CD1c-positive myeloid dendritic cell (primary cell): Measurements from ENCODE around the gene KCNG1.
A peak's percentile ranks its signal among the peaks of the same experiment; 100 is the strongest.
"Not testable (repeated sequence)": the region's sequence is repeated elsewhere in the genome, so short reads cannot be mapped to it uniquely, and the experiment has no call there.

ENCODE experiments used
- DNase-seq: peaks from one replicate; pipeline ENCODE4 v3.0.0-alpha.2; 2016; ENCODE audit errors: extremely low spot score

Gene KCNG1

GRCh38 chr20:50987493-50988210, 35.3 kb downstream of the KCNG1 start:
- DNase-seq, result peak; percentile 83

DNA sequence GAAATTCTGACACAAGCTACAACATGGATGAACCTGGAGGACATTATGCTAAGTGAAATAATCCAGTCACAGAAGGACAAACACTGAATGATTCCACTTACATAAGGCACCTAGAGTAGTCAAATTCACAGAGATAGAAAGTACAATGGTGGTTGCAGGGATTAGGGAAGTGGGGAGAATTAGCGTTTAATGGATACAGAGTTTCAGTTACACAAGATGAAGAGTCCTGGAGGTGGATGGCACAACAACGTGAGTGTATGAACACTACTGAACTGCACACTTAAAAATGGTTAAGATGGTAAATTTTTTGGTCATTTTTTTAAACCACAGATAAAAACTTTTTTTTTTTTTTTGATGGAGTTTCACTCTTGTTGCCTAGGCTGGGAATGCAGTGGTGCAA, 39.6 kb downstream of the KCNG1 start:
- peak; percentile 59 for DNase-seq

- DNase-seq, result peak; percentile 62
These were observed 40.5 kb downstream of the KCNG1 start for GRCh38 chr20:50982363-50982762.

DNA sequence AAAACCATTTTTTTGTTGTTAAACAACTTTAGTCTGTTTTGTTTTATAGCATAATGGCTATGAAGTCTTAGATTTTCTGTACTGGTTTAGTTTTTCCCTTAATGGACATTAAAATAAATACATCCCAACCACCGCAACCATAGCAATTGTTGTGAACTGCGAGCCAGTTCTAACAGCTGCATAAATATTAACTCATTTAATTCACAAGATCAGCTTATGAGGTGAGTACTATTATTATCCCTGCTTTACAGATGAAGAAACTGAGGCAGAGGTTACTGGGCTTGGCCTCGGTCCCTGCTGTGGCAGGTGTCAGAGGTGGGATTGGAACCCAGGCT, 41.2 kb downstream of the KCNG1 start:
- no peak for DNase-seq

DNA sequence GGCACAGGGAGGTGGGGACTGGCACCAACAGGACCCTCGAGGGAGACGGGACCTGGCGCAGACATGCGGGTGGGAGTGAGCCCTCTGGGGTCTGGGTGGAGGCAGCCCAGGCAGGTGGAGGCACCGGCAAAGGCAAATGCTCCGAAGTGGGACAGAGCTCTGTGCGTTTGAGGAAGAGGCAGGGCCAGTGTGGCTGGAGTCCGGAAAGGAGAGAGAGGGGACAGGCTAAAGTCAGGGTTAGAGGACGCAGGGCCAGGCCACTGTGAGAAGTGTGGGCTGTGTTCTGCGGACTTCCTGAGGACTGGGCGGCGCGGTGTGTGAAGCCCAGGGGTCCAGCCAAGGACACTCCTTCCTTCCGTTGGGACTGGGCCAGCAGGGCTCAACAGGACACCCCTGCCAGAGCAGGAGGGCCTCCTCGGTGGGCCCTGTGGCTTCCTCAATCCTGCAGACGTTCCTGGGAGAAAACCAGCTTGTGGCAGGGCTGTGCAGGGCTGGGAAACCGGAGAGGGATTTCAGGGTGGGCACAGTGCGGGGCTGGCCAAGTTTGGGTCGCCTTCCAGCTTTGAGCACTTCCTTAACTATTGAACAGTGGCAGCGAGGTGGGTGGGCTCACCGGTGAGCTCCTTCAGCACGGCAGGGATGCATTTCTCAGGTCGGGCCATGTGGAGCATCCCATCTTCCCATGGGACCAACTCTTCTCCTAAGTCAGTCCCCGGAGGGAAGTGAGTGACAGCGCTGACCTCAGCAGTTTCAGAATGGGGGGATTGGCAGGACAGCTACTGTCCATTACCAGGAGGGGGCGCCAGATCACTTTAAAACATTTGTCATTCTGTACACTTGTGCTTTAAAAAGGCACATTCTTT, 41.8 kb downstream of the KCNG1 start:
- peak; percentile 71 for DNase-seq

GRCh38 chr20:50980071-50980681, 42.7 kb downstream of the KCNG1 start:
- peak; percentile 92 for DNase-seq

DNA sequence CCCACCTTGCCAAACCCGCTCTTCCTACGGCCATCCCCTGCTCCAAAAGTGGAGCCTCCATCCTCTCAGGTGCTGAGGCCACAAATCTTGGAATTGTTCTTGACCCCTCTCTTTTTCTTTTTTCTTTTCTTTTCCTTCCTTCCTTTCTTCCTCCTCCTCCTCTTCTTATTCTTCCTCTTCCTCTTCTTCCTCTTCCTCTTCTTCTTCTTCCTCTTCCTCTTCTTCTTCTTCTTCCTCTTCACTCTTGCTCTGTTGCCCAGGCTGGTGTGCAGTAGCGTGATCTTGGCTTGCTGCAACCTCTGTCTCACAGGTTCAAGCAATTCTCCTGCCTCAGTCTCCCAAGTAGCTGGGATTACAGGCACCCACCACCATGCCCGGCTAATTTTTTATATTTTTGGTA, 44.4 kb downstream of the KCNG1 start:
- not testable (repeated sequence) for DNase-seq

GRCh38 chr20:50977066-50978021, 45.6 kb downstream of the KCNG1 start:
- no peak for DNase-seq

GRCh38 chr20:50975701-50976330, 47.1 kb downstream of the KCNG1 start:
- no peak for DNase-seq

DNA sequence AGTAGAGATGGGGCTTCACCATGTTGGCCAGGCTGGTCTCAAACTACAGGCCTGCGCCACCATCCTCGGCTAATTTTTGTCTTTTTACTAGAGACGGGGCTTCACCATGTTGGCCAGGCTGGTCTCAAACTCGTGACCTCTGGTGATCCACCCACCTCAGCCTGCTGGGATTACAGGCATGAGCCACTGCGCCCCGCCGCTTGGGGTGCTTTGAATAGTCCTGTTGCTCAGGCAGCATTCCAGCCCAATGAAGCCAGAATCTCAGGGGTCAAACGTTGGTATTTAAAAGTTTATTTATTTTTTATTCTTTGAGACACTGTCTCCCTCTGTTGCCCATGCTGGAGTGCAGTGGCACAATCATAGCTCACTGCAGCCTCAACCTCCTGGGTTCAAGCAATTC, 53.0 kb downstream of the KCNG1 start:
- no peak for DNase-seq

DNA sequence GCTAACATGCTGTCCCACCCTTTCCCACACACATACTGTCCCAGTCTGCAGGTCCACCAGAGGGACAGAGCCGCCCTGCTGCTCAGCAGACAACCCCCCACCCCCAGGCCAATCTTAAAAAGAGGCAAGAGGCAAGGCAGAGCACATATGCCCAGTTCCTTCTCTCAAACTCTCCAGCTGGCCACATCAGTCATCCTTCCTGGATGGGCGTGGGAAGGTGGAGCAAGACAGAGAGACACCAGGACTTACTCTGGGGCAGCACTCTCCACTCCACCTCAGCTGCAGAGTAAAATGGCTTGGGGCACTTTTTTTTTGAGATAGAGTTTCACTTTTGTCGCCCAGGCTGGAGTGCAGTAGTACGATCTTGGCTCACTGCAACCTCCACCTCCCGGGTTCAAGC, 53.5 kb downstream of the KCNG1 start:
- no peak for DNase-seq

DNA sequence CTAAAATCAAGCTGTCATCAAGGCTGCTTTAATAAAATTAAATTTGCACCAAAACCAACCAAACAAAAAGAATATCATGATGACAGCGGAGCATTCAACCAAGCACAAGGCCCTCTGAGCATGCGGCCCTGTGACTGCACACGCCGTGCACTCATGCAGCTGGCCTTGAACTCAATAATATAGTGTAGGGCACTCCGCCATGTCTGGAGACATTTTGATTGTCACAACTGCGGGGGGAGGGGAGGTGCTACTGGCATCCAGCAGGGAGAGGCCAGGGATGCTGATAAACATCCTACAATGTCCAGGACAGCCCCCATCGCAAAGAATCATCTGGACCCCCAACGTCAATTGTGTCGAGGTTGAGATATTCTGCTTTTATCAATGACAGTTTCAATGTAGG, 54.6 kb downstream of the KCNG1 start:
- DNase-seq, result no peak

DNA sequence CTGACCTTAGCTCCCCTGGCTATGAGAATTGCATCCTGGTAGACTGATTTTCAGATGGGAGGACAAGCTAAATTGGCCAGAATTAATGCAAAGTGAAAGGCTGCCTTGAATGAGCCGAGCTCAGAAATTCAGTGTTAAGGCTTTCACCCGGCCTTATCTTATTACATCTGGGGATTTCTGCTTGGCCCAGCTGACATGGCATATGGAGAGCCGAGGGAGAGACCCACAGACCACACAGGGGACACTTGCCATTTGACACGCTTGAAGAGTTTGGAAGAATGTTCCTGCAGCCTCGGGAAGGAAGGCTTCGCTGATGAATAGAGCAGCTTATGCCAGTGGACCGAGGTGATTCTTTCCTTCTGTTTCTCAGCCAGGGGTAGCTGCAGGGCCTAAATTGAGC, 55.3 kb downstream of the KCNG1 start:
- no peak for DNase-seq

DNA sequence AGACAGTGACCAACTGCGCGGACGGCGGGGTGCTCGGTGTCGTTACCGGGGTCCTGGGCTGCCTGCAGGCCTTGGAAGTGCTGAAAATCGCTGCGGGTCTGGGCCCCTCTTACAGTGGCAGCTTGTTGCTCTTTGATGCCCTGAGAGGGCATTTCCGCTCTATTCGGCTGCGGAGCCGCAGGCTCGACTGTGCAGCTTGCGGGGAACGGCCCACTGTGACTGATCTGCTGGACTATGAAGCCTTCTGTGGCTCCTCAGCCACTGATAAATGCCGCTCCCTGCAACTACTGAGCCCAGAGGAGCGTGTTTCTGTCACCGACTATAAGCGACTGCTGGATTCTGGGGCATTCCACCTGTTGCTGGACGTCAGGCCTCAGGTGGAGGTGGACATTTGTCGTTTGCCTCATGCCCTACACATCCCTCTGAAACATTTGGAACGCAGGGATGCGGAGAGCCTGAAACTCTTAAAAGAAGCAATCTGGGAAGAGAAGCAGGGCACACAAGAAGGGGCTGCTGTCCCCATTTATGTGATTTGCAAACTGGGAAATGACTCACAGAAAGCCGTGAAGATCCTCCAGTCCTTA, 63.3 kb downstream of the KCNG1 start:
- no peak for DNase-seq

- DNase-seq, result peak; percentile 98
These were observed 64.0 kb downstream of the KCNG1 start, which contains the start of gene MOCS3 for GRCh38 chr20:50958615-50959542. Gene MOCS3, plus strand, starts transcription at chr20:50958818. Its CDS starts 25 bp downstream, at chr20:50958843.

DNA sequence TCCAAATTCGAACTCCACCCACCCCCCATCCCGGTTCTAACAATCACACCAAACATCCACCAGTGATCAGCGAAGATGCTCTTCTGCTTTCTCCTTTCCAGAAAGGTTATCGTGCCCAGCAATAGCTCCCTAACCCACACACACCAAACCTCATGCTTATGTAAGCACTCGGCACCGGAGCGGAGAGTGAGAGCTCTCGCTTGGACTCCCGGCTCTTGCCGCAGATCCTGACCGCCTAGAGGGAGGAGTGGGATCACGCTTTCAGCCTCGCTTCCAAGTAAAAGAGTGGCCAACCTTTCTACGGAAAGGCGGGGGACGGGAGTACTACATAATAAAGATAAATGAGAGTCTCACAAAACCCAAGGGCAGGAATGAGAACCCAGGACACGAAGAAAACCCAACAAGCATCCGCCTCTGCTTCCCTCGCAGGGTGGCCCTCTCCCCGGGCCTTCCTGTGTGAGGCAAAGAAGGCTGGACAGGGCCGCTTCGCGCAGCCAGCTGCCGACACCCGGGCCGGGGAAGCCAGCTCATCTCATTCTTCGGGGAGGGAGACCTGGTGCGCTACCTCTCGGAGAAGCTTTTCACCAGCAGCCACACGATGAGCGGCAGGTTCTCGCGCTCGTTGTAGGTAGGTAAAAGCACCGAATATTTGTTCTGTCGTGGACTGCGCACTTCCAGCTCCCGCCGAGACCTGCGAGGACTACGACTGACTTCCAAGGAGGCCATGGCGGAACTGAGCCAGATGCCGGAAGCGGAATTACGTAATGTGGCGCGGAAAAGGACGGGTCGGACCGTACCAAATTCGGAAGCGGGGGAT, 64.9 kb downstream of the KCNG1 start, which contains the start of gene DPM1:
Gene DPM1 (minus strand): TSS at position 735 of the 817 bp plus-strand sequence. CDS start 9 bp downstream, at position 726.
- DNase-seq, result peak; percentile 96

GRCh38 chr20:50957276-50957675, 65.6 kb downstream of the KCNG1 start:
- peak; percentile 10 for DNase-seq

DNA sequence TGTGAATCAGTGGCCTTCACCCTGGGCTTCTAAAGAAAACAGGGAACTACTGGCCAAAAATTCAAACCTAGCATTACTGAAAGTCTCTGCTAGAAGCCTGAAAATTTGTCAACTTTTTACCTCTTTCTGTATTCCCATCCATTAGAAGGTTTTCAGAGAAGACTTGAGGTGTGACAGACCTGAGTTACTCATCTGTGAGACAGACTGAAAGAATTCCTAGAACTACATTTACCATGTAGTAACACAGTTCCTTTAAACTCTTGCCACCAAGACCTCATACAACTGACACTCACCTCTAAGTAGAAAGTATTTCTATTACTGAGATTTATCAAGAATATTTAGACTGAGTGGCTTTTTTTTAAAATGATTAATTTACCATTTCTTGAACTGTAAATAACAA, 69.1 kb downstream of the KCNG1 start:
- no peak for DNase-seq
